SIG-M5 (cell line): Measurements from ENCODE around the gene DEFB114.
"Not testable (repeated sequence)": the region's sequence is repeated elsewhere in the genome, so short reads cannot be mapped to it uniquely, and the experiment has no call there.

Experiments
- DNase-seq: peaks from one replicate; lab custom pipeline; 2025; lab: John Stamatoyannopoulos, UW

The DEFB114 gene

GRCh38 chr6:49964064-49964463 lies at the start of gene DEFB114:
TSS of gene DEFB114 (minus strand) at chr6:49964164. CDS start at chr6:49964105, 59 bp downstream.
- no peak for DNase-seq

GRCh38 chr6:50007819-50008218 lies 43.9 kb upstream of the DEFB114 start:
- no peak for DNase-seq

GRCh38 chr6:50003139-50003538 lies 39.2 kb upstream of the DEFB114 start:
- no peak for DNase-seq

DNA sequence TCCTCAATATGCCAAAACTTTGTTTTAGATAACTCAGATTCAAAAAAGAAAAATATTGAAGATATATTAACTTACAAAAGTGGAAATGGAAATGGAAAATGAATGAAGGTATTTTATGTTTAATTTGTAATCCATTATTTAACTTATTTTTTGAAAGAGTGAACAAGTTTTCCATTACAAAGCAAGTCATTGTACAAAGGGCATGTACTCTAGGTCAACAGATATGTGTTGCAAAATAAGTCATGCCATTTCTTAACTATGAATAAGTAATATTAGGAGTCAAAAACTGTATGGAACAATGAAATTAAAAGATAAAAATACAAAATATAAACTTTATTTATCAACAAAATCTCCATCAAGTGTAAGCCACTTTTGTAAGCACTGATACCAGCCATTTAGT lies 31.3 kb upstream of the DEFB114 start:
- DNase-seq, result no peak

GRCh38 chr6:49988900-49989299 lies 24.9 kb upstream of the DEFB114 start:
- DNase-seq, result no peak

DNA sequence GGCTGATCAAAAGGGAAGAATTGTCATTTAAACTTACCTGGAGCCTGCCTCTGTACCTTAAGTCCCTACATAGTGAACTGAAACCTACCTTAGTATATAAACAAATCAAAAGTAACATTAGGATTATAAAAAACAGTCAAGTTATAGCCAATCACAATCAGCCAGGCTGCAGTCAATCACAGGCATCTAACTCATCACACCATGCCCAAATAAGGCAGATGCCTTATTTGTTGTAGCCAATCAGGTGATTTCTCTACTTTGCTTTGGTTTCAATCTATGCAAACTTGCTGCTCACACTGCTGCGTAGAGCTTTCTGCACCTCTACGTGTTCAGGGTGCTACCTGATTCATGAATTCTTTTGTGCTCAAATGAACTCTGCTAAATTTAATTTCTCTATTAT lies 23.8 kb upstream of the DEFB114 start:
- DNase-seq, result no peak

DNA sequence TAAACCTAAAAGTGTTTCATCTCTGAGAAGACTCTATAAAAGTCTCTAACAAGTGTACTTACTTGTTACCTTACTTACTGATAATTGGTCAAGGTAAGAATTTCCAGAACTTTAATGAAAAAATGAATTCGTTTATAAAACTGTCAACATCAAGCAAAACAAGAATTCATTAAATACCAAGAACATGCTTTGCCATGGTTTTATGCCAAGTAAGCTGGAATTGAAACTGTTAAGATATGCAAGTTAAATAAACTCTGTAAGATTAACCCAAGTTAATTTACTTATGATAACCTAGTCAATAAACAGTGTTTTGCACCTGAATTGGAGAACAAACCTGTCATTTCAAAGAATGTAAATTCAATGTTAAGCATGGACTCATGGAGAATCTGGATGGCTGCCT lies 22.6 kb upstream of the DEFB114 start:
- DNase-seq, result no peak

- DNase-seq, result no peak
Measured at GRCh38 chr6:49982046-49982445, 18.1 kb upstream of the DEFB114 start.

DNA sequence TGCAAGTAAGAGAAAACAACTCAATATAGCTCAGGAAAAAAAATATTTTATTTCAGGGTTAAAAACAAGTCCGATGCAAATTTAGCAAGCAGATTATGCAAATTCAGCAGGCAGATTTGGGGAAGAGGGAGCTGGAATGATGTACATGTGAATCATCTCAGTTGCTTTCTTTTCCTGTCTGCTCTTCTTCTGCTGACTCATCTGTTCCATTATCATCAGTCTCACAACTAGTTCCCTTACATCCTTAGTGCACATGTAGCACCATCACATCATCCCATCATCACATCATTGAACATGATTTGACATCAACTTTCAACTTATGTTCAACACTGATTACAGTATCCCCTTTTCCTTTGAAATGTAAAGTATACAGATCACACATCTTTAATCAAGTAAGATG lies 16.9 kb upstream of the DEFB114 start:
- DNase-seq, result no peak

DNA sequence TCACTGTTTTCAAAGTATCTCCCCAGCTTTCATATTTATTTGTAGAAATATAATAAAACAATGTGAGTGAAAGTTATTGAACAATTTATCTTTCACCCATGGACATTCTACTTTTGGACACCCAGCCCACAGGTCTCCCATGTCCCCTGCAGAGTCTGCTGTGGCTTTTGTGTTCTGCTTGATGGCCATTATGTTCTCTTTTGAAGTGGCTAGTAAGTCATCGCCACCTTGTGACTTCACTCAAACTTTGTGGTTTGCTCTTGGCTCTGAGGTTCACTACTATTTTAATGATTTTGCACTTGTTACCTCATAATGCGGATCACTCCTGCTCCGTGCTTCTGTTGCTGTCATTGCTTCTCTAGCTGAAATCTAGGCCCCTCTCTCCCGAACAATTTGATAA lies 15.6 kb upstream of the DEFB114 start:
- DNase-seq, result no peak

DNA sequence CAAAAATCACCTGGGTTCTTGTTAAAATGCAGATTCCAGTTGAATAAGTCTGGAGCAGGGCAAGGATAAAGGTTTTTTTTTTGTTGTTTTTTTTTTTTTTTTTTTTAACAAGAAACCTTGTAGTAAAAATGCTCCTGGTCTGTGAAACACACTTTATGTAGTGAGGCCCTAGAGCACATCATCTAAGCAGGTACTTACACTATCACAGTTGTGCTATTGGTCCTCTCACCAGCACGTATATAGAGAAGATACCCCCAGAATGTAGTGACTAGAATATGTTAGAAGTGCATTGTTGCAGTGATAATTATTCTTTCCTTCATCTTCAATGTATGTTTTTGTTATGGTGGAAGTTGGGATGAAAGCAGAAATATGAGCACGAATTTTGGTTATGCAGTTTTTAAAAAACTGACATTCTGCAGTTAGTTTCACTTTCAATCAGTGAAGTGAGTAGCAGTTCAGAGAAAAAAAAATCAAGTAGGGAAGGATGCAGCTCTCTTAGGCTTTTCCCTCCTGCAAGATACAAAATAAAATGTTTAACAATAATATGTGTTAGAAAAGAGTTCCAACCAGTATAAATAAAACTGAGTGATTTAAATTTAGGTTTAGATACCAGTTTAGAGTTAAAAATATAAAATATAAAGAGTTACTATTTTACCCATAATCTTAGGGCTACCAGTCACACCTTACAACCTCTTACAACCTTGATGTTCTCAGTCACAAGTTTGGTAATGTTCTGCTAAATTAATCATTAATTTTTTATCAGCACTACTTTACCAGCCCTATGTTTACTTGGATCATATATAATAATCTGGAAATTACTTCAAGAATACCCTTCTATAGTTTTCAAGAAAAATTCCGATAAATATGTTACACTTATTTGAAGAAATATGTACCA lies 14.6 kb upstream of the DEFB114 start:
- no peak for DNase-seq

GRCh38 chr6:49969605-49970004 lies 5.6 kb upstream of the DEFB114 start, which contains the start of gene DEFB113:
TSS of gene DEFB113 (minus strand) at chr6:49969625. CDS start at chr6:49969625, 0 bp downstream.
- no peak for DNase-seq

DNA sequence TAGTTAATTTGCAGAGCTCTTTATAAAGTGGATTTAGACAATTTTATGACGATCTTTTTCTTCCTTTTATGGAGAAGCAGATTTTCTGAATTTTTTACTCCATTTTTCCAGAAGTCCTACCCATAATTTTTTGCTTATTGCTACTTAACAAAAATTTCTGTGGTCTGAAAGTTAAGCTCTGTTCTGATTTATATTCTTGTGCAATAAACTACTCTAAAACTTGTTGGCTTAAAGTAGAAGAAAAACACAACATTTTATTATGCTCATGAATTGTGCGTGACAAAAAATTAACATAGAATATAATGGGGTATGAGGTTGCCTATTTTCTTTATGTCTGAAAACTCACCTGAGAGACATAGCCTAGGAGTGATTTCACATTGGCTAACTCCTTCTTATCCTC lies 2.9 kb upstream of the DEFB114 start:
- no peak for DNase-seq

- DNase-seq, result no peak
Measured at GRCh38 chr6:49966334-49966733, 2.4 kb upstream of the DEFB114 start.

DNA sequence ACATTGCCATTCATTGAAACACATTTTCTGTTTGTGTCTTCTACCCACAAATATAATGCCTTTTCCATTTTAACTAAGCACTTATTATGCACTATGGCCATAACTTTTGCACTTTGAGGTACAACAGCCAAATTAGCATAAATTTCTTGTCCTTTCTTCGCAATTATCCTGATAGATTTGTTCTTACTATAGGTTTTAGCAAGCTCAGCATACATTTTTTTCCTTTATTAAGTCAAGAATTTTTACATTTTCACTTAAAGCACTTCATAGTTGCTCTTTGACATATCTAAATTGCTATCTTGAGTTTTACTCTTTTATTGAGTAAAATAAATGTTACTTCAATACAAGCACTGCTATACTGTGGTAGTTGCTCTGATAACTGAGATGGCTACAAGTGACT lies 5.8 kb downstream of the DEFB114 start:
- no peak for DNase-seq

- DNase-seq, result no peak
Measured at GRCh38 chr6:49955847-49956246, 8.1 kb downstream of the DEFB114 start.

DNA sequence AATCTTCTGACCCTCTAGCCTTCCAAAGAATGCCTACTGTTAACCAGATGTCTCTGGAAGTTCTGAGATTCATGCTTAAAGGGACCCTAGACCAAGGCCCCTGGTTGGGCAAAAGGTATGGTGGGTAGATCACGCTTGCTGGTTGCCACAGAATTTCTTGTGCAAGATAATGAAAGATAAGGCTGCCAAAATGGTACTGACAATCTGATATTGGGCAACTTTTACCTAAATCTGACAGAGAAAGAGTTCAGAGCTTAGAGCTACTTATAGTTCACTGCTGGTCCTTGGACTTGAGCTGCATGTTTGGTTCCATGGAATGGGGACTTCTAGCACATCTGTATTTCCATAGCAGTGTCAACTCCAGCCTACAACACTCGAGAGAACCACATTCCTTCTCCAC lies 12.0 kb downstream of the DEFB114 start:
- DNase-seq, result no peak

- DNase-seq, result no peak
Measured at GRCh38 chr6:49950415-49950751, 13.6 kb downstream of the DEFB114 start.

GRCh38 chr6:49949062-49949461 lies 14.9 kb downstream of the DEFB114 start:
- no peak for DNase-seq

DNA sequence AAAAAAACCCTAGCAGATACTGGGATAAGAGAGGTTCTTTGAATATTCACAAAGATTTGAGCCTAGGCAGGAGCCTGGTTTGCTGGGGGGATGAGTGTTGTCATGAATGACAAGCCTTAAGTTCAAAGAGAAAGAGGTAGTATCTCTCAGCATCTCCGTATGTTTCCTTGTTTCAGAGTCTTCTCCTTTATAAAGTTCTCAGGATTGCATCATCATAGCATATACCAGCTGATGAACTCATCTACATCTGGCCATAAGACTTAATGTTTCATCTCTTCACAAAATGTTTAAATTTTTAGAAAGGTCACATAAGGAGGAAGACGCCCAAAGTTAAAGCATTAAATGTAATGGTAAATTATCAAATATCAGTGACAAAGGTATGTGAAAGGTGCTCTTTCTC lies 17.1 kb downstream of the DEFB114 start:
- no peak for DNase-seq

DNA sequence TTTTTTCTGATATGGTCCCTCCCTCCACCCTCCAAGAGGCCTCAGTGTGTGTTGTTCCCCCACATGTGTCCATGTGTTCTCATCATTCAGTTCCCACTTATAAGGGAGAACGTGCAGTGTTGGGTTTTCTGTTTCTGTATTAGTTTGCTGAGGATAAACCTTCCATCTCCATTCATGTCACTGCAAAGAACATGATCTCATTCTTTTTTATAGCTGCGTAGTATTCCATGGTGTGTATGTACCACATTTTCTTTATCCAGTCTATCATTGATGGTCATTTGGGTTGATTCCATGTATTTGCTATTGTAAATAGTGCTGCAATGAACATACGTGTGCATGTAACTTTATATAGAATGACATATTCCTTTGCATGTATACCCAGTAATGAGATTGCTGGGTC lies 19.9 kb downstream of the DEFB114 start:
- DNase-seq, result not testable (repeated sequence)

DNA sequence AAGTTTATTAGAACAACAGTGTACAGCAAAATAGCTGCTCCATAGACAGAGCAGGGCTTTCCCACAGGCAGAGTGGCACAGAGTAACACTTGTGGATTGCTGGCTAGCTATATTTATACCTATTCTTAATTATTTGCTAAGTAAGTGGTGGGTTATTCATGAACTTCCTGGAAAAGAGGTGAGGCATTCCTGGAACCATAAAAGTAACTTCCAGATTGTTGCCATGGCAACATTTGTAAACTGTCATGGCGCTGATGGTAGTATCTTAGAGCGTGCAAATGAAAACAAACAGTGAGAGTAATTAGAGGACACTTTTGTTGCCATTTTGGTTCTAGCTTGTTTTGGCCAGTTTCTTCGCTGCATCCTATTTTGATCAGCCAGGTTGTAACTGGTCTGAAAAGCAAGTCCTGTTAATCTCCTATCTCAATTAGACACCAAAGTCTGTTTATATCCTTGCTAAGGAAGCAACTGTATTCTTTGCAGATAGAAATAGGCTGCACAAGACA lies 23.9 kb downstream of the DEFB114 start:
- no peak for DNase-seq

DNA sequence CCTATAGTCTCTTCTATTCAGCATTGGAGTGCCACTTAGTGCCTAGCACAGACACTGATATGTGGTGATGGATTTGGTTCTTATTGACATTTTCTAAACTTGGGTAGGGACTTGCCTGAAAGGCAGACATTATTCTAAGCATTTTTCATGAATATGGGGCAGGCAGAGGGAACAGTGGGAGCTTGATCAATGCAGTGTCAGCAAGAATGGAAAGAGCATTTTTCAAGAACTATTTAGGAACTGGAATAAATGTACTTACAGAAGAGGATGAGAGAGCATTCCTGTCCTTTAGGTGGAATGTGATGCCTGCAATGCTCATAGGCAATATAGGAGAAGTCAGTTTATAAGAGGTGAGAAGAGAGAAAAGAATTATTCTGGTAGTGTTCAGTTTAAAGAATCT lies 26.2 kb downstream of the DEFB114 start:
- no peak for DNase-seq

GRCh38 chr6:49937017-49937416 lies 26.9 kb downstream of the DEFB114 start:
- no peak for DNase-seq
